Measurements from ENCODE around the gene CXXC1. TPM values are rescaled to one million over a fixed set of nuclear protein-coding genes. Genes with fewer than 3 reads are reported as not detected.
"Not testable (repeated sequence)": the region's sequence is repeated elsewhere in the genome, so short reads cannot be mapped to it uniquely, and the experiment has no call there.

CXXC1 gene
- total and polyA plus RNA-seq, 2 donors (not counting 3 experiments of a cell fraction or from before 2014, with no cell fraction given): 64.4 to 128 TPM

- peaks cover 5% of the 10 kb centered on the region for H3K4me1 ChIP-seq (ENCODE audit: control insufficient read depth, extremely low read depth, insufficient read depth, low read length)
- H3K9me3 ChIP-seq (replicated peaks; ENCODE audit: control insufficient read depth, insufficient read depth, low read length): no peaks in the 10 kb centered on the region
- intact Hi-C loops (cut with micrococcal nuclease): no loop called here
- POLR2A ChIA-PET: no interaction called here
- peaks cover 0 to 1% of the 10 kb centered on the region in 2 experiments for H3K27me3 ChIP-seq (ENCODE audit: control insufficient read depth in 2 of 2, insufficient read depth in 2 of 2, low read length in 2 of 2)
- H3K9ac ChIP-seq (replicated peaks; ENCODE audit: extremely low read depth, insufficient read depth, low read length): no peak overlapping the region
- DNase-seq (ENCODE audit: low read depth, low spot score) (no peak), FAIRE-seq (no peak)
- BruUV-seq (replicated peaks): no TSS peak
- H4K20me1 ChIP-seq (replicated peaks; ENCODE audit: control insufficient read depth, extremely low read depth, insufficient read depth, low read length): no peaks in the 10 kb centered on the region
- H3K9me1 ChIP-seq (replicated peaks; ENCODE audit: control insufficient read depth, extremely low read depth, insufficient read depth, low read length): no peaks in the 10 kb centered on the region
- peaks cover 0 to 11% of the 10 kb centered on the region in 2 experiments for H3K36me3 ChIP-seq (ENCODE audit: control insufficient read depth in 2 of 2, extremely low read depth in 1 of 2, insufficient read depth in 2 of 2, low read length in 2 of 2)
- H2AFZ ChIP-seq (ENCODE audit: low read depth, low read length): no peak overlapping the region
- no peak overlapping the region for H3K4me3 ChIP-seq (replicated peaks in 1 of 3; ENCODE audit: insufficient read depth in 1 of 3, low read depth in 1 of 3, low read length in 3 of 3)
- no peak for TF ChIP-seq FOS (IDR thresholded peaks at IDR 0.05; ENCODE audit: borderline replicate concordance, insufficient read depth, low read length)
- TF ChIP-seq EZH2 (IDR thresholded peaks at IDR 0.05; ENCODE audit: borderline replicate concordance, low read depth, low read length, severe bottlenecking): no peak
- no peak for TF ChIP-seq JUN (IDR thresholded peaks at IDR 0.05; ENCODE audit: borderline replicate concordance, insufficient read depth, insufficient read length, low read depth)
- no peak for TF ChIP-seq POLR2A (IDR thresholded peaks at IDR 0.05; ENCODE audit: low read depth, low read length)
- no peak for TF ChIP-seq GATA2 (IDR thresholded peaks at IDR 0.05; ENCODE audit: insufficient read depth, insufficient read length, low read depth, low read length)
- no peak for TF ChIP-seq POLR2AphosphoS5 (IDR thresholded peaks at IDR 0.05; ENCODE audit: insufficient read depth, low read depth, low read length)
- TF ChIP-seq CTCF (IDR thresholded peaks at IDR 0.05; ENCODE audit: extremely low read depth in 1 of 2, insufficient read depth in 1 of 2, low read depth in 1 of 2, low read length in 2 of 2): no peak
- TF ChIP-seq MAX (IDR thresholded peaks at IDR 0.05; ENCODE audit: insufficient read depth, insufficient read length): no peak
- TF ChIP-seq MYC (IDR thresholded peaks at IDR 0.05; ENCODE audit: low read depth, low read length): no peak
- H3K27ac ChIP-seq (ENCODE audit: insufficient read depth, low read depth, low read length): no peak overlapping the region
- CTCF ChIA-PET: interaction anchor here (1.1 to 3.0 kb wide), 3 partner anchors 9 to 68 kb away, joined by 3 to 14 read pairs (median 4); no protein-coding TSS in a partner anchor
- peaks cover 13% of the 10 kb centered on the region for H3K79me2 ChIP-seq (ENCODE audit: control insufficient read depth, insufficient read depth, low read length)
- H3K4me2 ChIP-seq (ENCODE audit: insufficient read depth, low read length): no peak overlapping the region
- dilution Hi-C loops (cut with MboI; ENCODE audit: extremely low pct_ligation_motif_present, low sequenced_read_pairs): no loop called here
Observed at GRCh38 chr18:50289108-50289443, 1.6 kb upstream of the CXXC1 start.

- intact Hi-C loops (cut with micrococcal nuclease); H3K9me3 ChIP-seq (replicated peaks; ENCODE audit: control insufficient read depth, insufficient read depth, low read length); BruUV-seq (replicated peaks); dilution Hi-C loops (cut with MboI; ENCODE audit: extremely low pct_ligation_motif_present, low sequenced_read_pairs); H3K27ac ChIP-seq (ENCODE audit: insufficient read depth, low read depth, low read length); H4K20me1 ChIP-seq (replicated peaks; ENCODE audit: control insufficient read depth, extremely low read depth, insufficient read depth, low read length); DNase-seq (ENCODE audit: low read depth, low spot score); H3K27me3 ChIP-seq (ENCODE audit: control insufficient read depth in 2 of 2, insufficient read depth in 2 of 2, low read length in 2 of 2); H3K4me1 ChIP-seq (ENCODE audit: control insufficient read depth, extremely low read depth, insufficient read depth, low read length); FAIRE-seq; H3K9me1 ChIP-seq (replicated peaks; ENCODE audit: control insufficient read depth, extremely low read depth, insufficient read depth, low read length); H3K9ac ChIP-seq (replicated peaks; ENCODE audit: extremely low read depth, insufficient read depth, low read length); POLR2A ChIA-PET: not testable (repeated sequence)
- peak overlapping the region; percentile 91 for H2AFZ ChIP-seq (ENCODE audit: low read depth, low read length)
- H3K79me2 ChIP-seq (ENCODE audit: control insufficient read depth, insufficient read depth, low read length): peaks cover 13% of the 10 kb centered on the region
- CTCF ChIA-PET: interaction anchor here (1.4 to 3.0 kb wide), 2 partner anchors 10 to 69 kb away, joined by 4 to 14 read pairs; no protein-coding TSS in a partner anchor
- H3K4me2 ChIP-seq (ENCODE audit: insufficient read depth, low read length): peak overlapping the region; percentile 61
- H3K36me3 ChIP-seq (ENCODE audit: control insufficient read depth in 2 of 2, extremely low read depth in 1 of 2, insufficient read depth in 2 of 2, low read length in 2 of 2): peaks cover 0 to 15% of the 10 kb centered on the region in 2 experiments
- peak overlapping the region; percentile 2 to 63 (median 55) for H3K4me3 ChIP-seq (replicated peaks in 1 of 3; ENCODE audit: insufficient read depth in 1 of 3, low read depth in 1 of 3, low read length in 3 of 3)
Observed at GRCh38 chr18:50288348-50289107, 1.0 kb upstream of the CXXC1 start.

Data from endothelial cell of umbilical vein (primary cell).